ENCODE results near the gene CTSH.
"Not testable (repeated sequence)": the region's sequence is repeated elsewhere in the genome, so short reads cannot be mapped to it uniquely, and the experiment has no call there.

CTSH gene

GRCh38 chr15:78879517-78880241 is 65.2 kb downstream of the CTSH start:
- DNase-seq, result no peak

DNA sequence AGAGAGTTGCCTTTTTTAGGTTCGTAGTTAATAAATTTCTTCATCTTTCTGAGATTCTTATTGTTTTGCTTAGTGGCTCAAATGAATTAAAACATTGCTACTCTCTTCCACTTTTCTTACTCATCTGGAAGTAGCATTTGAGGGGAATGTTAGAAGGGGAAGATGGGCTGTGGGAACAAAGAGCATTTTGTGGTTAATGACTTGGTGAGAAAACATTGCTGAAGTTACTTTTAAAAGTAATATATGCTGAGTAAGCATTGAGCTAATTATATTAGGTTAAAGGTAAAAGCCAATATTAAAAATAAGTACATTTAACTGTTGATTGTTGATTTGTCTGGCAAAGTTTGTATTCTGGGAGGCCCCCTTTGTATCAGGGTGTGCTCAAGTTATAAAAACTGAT is 66.5 kb downstream of the CTSH start:
- DNase-seq, result no peak

DNA sequence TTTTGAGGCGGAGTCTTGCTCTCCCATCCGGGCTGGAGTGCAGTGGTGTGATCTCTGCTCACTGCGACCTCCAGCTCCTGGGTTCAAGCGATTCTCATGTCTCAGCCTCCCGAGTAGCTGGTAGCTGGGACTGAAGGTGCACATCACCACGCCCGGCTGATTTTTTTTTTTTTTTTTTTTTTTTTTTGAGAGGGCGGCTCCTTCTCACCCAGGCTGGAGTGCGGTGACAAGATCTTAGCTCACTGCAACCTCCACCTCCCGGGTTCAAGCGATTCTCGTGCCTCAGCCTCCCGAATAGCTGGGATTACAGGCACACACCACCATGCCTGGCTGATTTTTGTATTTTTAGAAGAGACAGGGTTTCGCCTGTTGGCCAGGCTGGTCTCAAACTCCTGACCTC is 67.9 kb downstream of the CTSH start:
- DNase-seq, result not testable (repeated sequence)

DNA sequence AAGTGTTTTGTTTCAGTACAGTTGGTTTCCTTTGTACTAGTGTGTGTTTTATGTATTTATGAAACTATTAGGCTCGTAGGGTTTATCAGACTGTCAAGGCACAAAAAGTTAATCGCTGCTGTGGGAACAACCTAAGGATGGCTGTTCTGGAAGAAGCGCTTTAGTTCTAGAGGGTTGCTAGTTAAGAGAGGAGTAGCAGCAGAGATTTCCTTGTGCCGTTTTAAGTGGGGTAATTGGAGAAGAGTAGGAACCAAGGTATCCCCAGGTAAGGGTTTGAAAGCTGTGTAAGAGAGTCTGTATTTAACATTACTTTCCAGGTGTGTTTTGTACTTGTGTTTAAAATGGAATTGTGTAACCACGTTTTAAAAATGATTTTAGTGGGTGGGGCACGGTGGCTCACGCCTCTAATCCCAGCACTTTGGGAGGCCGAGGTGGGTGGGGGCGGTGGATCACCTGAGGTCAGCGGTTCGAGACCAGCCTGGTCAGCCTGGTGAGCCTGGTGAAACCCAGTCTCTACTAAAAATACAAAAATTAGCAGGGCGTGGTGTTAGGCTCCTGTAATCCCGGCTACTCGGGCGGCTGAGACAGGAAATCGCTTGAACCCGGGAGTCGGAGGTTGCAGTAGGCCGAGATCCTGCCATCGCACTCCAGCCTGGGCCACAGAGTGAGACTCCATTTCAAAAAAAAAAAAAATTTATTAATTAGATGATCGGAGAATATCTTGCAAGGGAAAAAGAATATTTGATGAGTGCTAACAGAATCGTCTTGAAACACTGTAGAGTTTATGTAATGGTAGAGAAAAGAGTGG is 69.5 kb downstream of the CTSH start:
- no peak for DNase-seq

GRCh38 chr15:78873793-78874765 is 70.8 kb downstream of the CTSH start:
- DNase-seq, result no peak

GRCh38 chr15:78872972-78873792 is 71.7 kb downstream of the CTSH start:
- DNase-seq, result peak; percentile 44

DNA sequence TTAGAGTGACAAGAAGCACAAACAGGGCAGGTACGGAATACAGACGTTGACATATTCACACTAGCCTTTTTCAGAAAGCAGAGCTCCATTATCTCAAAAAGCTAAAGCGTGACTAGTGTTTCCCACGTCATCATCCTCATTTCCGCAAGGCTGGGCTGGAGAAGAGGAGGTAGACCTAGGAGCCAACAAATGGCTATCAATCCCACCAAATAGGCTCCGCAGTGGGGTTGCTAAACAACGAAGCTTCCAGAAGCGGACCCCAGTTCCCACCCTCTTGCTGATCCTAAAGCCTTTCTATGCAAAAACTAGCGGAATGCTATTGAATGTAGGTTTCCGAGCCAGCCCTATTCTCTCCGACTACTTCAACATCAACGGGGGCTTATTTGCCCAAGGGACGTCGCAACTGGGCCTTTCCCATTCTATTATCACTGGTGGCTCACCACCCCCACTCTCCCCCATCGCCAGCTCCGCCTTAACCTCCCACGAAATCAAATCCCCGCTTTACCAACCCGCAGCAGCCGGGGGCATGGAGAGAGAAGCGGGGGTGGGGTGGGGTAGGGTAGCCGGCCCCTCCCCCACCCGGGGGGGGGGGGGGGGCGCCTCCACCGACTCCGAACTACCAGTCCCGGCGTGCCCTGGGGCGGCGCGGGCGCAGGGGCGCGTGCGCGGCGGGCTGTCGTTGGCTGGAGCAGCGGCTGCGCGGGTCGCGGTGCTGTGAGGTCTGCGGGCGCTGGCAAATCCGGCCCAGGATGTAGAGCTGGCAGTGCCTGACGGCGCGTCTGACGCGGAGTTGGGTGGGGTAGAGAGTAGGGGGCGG is 72.5 kb downstream of the CTSH start, which contains the start of gene MORF4L1:
Gene MORF4L1 (plus strand): TSS at position 736 of the 817 bp plus-strand sequence. CDS start 128 bp downstream, outside the sequence.
- peak; percentile 70 for DNase-seq

DNA sequence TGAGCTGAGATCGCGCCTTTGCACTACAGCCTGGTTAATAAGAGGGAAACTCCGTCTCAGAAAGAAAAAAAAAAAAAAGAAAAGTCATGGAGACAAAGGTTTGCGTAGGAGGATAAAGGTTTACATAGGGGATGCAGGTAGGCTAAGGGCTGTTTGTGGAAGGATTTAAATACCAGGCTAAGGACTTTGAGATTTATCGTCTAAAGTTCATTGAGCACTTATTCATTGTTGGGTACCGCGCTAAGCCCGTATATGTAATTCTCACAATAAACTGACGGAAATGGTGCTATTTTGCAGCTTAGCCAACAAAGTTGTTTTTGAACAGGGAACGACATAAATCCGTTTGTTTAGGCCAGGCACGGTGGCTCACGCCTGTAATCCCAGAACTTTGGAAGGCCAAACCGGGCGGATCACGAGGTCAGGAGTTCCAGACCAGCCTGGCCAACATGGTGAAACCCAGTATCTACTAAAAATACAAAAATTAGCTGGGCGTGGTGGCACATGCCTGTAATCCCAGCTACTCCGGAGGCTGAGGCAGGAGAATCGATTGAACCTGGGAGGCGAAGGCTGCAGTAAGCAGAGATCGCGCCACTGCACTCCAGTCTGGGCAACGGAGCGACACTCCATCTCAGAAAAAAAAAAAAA is 73.2 kb downstream of the CTSH start:
- DNase-seq, result not testable (repeated sequence)

Measured in NCI-H510A treated with DMSO at 0.1 percent for 48 hours (cell line).